Measurements from ENCODE around the gene MEPCE.
"Not testable (repeated sequence)": the region's sequence is repeated elsewhere in the genome, so short reads cannot be mapped to it uniquely, and the experiment has no call there.

The MEPCE gene

DNA sequence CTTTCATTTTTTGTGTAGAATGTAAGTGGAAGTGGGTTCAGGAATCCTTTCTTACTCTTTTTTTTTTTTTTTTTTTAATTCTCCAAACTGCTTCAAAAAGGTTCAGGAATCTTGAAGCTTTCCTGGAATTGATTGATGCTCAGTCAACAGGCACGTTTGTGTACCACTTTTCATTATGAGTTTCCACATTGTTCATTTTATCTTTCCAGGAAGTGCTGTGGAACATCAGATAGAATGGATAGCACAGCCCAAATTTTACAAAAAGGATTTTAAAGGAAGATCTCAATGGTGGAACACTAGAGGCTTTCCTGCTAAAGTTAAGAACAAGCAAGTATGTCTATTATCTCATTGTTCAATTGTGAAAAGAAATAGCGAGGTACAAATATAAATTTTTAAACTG lies 8.5 kb downstream of the MEPCE start:
- peaks cover 26% of the 10 kb centered on the region for H3K36me3 ChIP-seq
- TF ChIP-seq, protein P1, sequence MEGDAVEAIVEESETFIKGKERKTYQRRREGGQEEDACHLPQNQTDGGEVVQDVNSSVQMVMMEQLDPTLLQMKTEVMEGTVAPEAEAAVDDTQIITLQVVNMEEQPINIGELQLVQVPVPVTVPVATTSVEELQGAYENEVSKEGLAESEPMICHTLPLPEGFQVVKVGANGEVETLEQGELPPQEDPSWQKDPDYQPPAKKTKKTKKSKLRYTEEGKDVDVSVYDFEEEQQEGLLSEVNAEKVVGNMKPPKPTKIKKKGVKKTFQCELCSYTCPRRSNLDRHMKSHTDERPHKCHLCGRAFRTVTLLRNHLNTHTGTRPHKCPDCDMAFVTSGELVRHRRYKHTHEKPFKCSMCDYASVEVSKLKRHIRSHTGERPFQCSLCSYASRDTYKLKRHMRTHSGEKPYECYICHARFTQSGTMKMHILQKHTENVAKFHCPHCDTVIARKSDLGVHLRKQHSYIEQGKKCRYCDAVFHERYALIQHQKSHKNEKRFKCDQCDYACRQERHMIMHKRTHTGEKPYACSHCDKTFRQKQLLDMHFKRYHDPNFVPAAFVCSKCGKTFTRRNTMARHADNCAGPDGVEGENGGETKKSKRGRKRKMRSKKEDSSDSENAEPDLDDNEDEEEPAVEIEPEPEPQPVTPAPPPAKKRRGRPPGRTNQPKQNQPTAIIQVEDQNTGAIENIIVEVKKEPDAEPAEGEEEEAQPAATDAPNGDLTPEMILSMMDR (IDR thresholded peaks at IDR 0.05; ENCODE audit: low read depth, low read length) = no peak
- no peak for DNase-seq
- no peaks in the 10 kb centered on the region for H3K9me3 ChIP-seq (ENCODE audit: severe bottlenecking)
- H3K27ac ChIP-seq = no peak overlapping the region
- H3K4me3 ChIP-seq (ENCODE audit: low read depth, low read length) = no peak overlapping the region
- no peaks in the 10 kb centered on the region for H3K27me3 ChIP-seq (ENCODE audit: insufficient read depth, low read depth, severe bottlenecking)

DNA sequence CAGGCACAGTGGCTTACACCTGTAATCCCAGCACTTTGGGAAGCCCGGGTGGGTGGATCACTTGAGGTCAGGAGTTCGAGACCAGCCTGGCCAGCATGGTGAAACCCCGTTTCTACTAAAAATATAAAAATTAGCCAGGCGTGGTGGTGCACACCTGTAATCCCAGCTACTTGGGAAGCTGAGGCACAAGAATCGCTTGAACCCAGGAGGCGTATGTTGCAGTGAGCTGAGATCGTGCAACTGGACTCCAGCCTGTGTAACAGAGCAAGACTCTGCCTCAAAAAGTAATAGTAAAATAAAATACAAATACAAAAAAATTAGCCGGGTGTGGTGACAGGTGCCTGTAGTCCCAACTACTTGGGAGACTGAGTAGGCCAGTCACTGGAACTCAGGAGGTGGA lies 9.1 kb downstream of the MEPCE start:
- not testable (repeated sequence) for H3K27me3 ChIP-seq (ENCODE audit: insufficient read depth, low read depth, severe bottlenecking); H3K9me3 ChIP-seq (ENCODE audit: severe bottlenecking); DNase-seq; H3K27ac ChIP-seq; H3K4me3 ChIP-seq (ENCODE audit: low read depth, low read length)
- H3K36me3 ChIP-seq = peaks cover 21% of the 10 kb centered on the region

DNA sequence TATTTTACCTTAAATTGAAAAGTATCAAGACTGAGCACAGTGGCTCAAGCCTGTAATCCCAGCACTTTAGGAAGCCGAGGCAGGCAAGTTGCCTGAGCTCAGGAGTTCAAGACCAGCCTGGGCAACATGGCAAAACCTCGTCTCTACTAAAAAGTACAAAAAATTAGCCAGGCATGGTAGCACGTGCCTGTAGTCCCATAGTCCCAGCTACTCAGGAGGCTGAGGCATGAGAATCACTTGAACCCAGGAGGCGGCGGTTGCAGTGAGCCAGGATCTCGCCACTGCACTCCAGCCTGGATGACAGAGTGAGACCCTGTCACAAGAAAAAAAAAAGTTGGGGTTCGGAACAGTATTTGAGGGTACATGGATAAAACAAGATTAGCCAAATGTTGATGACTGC lies 9.6 kb downstream of the MEPCE start:
- H3K27me3 ChIP-seq (ENCODE audit: insufficient read depth, low read depth, severe bottlenecking); H3K4me3 ChIP-seq (ENCODE audit: low read depth, low read length); DNase-seq; H3K9me3 ChIP-seq (ENCODE audit: severe bottlenecking); H3K27ac ChIP-seq: not testable (repeated sequence)
- H3K36me3 ChIP-seq = peaks cover 15% of the 10 kb centered on the region

DNA sequence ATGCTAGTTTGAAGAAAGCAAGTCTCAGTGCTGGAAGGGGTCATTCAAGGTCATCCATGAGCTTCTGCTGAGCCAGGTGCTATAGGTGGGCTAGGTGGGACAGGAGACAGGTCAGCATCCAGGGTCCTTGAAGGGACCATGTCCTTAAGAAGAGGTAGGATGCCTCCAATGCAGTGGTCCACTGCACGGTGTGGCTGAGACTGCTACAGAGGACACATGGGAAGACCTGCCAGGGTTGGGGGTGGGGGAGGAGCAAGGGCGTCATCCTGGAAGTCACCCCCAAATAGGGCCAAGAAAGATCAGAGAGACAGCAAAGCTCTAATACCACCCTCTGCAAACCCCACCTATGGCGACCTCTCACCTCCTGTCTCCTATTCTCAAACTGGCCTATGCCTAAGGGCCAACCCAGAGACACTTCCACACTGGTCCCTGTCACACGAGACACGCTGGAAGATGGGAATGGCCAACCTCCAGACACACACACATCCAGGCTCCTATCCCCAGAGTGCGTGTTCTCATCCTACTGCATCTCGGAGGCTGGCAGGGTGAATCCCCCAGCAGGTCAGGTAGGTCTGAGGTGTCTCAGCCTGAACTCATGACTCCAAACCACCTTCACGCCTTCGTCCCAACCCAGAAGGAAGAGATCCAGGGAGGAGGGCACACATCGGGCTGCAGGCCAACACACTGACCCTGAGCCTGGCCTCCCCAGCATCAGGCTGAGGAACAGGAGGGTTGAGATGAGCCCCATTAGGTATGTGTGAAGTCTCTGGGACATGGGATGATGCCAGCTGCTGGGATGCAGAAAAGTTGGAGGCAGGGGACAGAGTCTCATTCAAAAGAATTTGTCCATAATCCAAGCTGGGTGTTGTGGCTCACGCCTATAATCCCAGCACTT lies 12.3 kb downstream of the MEPCE start:
- H3K27me3 ChIP-seq (ENCODE audit: insufficient read depth, low read depth, severe bottlenecking) = no peaks in the 10 kb centered on the region
- H3K9me3 ChIP-seq (ENCODE audit: severe bottlenecking) = no peaks in the 10 kb centered on the region
- no peaks in the 10 kb centered on the region for H3K36me3 ChIP-seq
- H3K27ac ChIP-seq = no peak overlapping the region
- DNase-seq = no peak
- H3K4me3 ChIP-seq (ENCODE audit: low read depth, low read length) = no peak overlapping the region
- TF ChIP-seq, protein P1 (IDR thresholded peaks at IDR 0.05; ENCODE audit: low read depth, low read length) = no peak

DNA sequence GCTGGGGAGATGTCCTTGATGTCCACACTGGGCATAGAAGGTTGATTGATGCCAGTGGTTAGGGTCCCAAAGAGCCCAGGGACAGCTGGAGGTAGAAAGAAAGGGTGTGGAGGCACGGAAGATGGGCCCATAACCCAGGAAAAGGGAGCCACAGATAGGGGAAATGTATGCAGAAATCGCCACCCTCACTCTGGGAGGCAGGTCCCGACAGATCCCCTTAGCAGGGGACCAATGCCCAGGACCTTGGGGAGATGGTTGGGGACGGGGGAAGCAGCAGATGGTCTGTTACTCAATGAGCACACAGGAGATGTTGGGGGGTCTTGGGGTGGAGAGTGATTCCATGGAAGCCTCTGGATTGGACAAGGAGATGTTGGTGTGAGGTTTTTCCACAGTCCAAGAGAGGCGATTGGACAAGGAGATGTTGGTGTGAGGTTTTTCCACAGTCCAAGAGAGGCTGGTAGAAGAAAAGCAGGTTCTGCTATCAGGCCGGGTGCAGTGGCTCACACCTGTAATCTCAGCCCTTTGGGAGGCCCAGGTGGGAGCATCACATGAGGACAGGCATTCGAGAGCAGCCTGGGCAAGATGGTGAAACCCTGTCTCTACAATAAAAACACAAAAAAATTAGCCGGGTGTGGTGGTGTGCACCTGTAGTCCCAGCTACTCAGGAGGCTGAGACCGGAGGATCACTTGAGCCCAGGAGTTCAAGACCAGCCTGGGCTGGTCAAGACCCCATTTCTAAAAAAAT lies 13.6 kb downstream of the MEPCE start:
- Histone ChIP-seq H3K27ac (no peak overlapping the region), H3K36me3 (no peaks in the 10 kb centered on the region), H3K27me3 (ENCODE audit: insufficient read depth, low read depth, severe bottlenecking) (no peaks in the 10 kb centered on the region), H3K9me3 (ENCODE audit: severe bottlenecking) (no peaks in the 10 kb centered on the region), H3K4me3 (ENCODE audit: low read depth, low read length) (no peak overlapping the region)
- TF ChIP-seq, protein P1 (IDR thresholded peaks at IDR 0.05; ENCODE audit: low read depth, low read length) = no peak
- no peak for DNase-seq

DNA sequence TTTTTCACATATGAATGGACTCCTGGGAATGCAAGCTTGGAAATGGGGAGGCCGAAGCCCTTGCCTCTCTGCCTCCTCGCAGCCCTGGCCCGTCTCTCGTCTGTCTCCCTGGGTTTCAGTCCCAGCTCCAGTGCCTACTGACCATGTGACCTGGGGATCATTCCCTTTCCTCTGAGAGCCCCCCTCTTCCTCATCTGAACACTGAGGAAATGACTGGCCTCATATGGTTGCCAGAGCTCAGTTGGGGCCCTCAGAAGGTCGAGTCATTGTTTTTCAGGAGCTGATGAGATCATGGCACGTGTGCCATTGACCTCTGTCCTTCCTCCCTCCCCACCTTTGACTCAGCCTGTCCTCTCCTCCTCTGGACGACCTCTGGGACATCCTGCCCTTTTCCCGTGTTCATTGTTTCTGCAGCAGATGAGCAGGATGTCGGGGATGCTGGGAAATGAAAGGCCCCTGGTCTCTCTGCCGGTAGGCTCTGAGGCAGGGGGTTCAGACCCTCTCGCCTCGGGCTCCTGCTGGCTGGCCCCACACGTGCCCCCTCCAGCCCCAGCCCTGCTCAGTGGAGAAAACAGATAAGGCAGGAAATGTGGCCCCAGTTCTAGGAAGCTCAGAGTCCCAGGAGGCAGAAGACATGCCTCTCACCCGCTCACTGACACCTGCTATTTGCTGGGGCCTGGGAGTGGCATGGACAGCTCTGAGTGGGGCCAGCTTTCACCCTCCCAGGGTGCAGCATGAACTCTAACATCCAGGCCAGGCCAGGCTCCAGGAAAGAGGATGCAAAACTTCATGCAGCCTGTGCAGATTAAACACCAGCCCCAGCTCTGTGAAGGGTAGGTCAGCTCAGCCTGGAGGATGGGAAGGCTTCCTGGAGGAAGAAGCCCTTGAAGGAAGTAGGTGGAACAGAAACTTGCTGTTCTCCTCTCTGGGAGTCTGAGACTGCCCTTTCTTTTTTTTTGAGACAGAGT lies 15.0 kb downstream of the MEPCE start:
- Histone ChIP-seq H3K27me3 (ENCODE audit: insufficient read depth, low read depth, severe bottlenecking) (no peaks in the 10 kb centered on the region), H3K9me3 (ENCODE audit: severe bottlenecking) (no peaks in the 10 kb centered on the region), H3K4me3 (ENCODE audit: low read depth, low read length) (no peak overlapping the region), H3K27ac (no peak overlapping the region), H3K36me3 (no peaks in the 10 kb centered on the region)
- TF ChIP-seq, protein P1 (IDR thresholded peaks at IDR 0.05; ENCODE audit: low read depth, low read length) = no peak
- no peak for DNase-seq

Measured in WERI-Rb-1 (cell line).